HG02970 (cell line): ENCODE data around the gene GALNT9.
"Not testable (repeated sequence)": the region's sequence is repeated elsewhere in the genome, so short reads cannot be mapped to it uniquely, and the experiment has no call there.

Source experiments
- ATAC-seq: cut with Tn5 transposase; IDR thresholded peaks from one replicate; pipeline ENCODE4 v1.9.1; 2021; ENCODE audit warnings: mild to moderate bottlenecking, moderate library complexity, moderate number of reproducible peaks; ENCODE audit not compliant: unreplicated experiment, low FRiP score

The GALNT9 gene

GRCh38 chr12:132300789-132301722 is 28.3 kb downstream of the GALNT9 start:
- ATAC-seq: no peak

- ATAC-seq: no peak
These were observed 33.3 kb downstream of the GALNT9 start for GRCh38 chr12:132296063-132296462.

GRCh38 chr12:132295561-132295960 is 33.8 kb downstream of the GALNT9 start:
- ATAC-seq: not testable (repeated sequence)

GRCh38 chr12:132295101-132295526 is 34.3 kb downstream of the GALNT9 start:
- no peak for ATAC-seq

GRCh38 chr12:132294121-132295034 is 35.0 kb downstream of the GALNT9 start:
- ATAC-seq: no peak

- no peak for ATAC-seq
These were observed 36.8 kb downstream of the GALNT9 start for GRCh38 chr12:132292328-132293319.

- ATAC-seq: no peak
These were observed 37.8 kb downstream of the GALNT9 start for GRCh38 chr12:132291402-132292175.

- ATAC-seq: no peak
These were observed 39.2 kb downstream of the GALNT9 start for GRCh38 chr12:132290203-132290540.

- ATAC-seq: no peak
These were observed 39.8 kb downstream of the GALNT9 start for GRCh38 chr12:132289356-132290202.

- no peak for ATAC-seq
These were observed 40.7 kb downstream of the GALNT9 start for GRCh38 chr12:132288516-132289215.

GRCh38 chr12:132287391-132288238 is 41.8 kb downstream of the GALNT9 start:
- ATAC-seq: no peak

- no peak for ATAC-seq
These were observed 42.5 kb downstream of the GALNT9 start for GRCh38 chr12:132286912-132287311.

- no peak for ATAC-seq
These were observed 43.3 kb downstream of the GALNT9 start for GRCh38 chr12:132285991-132286681.

GRCh38 chr12:132284827-132285741 is 44.3 kb downstream of the GALNT9 start:
- no peak for ATAC-seq
